ENCODE measurements around the gene GGA1.

- TF ChIP-seq CTCF (IDR thresholded peaks at IDR 0.05 in 2 of 3, conservative IDR thresholded peaks at IDR 0.05 in 1 of 3; ENCODE audit: control insufficient read depth in 2 of 3, extremely low read depth in 1 of 3, insufficient read depth in 1 of 3, low read depth in 3 of 3, low read length in 3 of 3), result no peak
- TF ChIP-seq EP300 (IDR thresholded peaks at IDR 0.05; ENCODE audit: borderline replicate concordance in 1 of 2, control insufficient read depth in 1 of 2, low read depth in 2 of 2, low read length in 2 of 2), result no peak
- no peak for TF ChIP-seq CBX3 (IDR thresholded peaks at IDR 0.05; ENCODE audit: borderline replicate concordance, low read depth)
- TF ChIP-seq POLR2AphosphoS5 (IDR thresholded peaks at IDR 0.05; ENCODE audit: low read length), result no peak
- no peak for TF ChIP-seq HDAC2 (IDR thresholded peaks at IDR 0.05)
- no peak for TF ChIP-seq GABPA (IDR thresholded peaks at IDR 0.05; ENCODE audit: low read depth)
- no peak for TF ChIP-seq ETV6 (conservative IDR thresholded peaks at IDR 0.05 in 1 of 2, IDR thresholded peaks at IDR 0.05 in 1 of 2; ENCODE audit: borderline replicate concordance in 1 of 2, low read depth in 1 of 2)
- TF ChIP-seq HDGF (IDR thresholded peaks at IDR 0.05), result no peak
Observed at GRCh38 chr22:37674248-37674647, 65.6 kb downstream of the GGA1 start.

Measured in GM12878 (cell line).